K562 (cell line): Measurements from ENCODE around the gene KRTAP20-2. TPM values are rescaled to one million over a fixed set of nuclear protein-coding genes. Genes with fewer than 3 reads are reported as not detected.

ENCODE experiments used
- ATAC-seq: fragments of 200-7000 bp; cut with Tn5 transposase; 3 replicates; pipeline ENCODE4 v1.9.1; 2020; ENCODE audit warnings: moderate library complexity
- BruUV-seq: library from RNA; stranded (reverse); fragments of 400-500 nt; replicated peaks from 2 replicates; lab custom pipeline; 2021; lab: Mats Ljungman, UMichigan
- CTCF ChIA-PET: fragments of 300-600 bp; formaldehyde crosslinking; extraction: SDS; loops from one replicate; lab custom pipeline; 2021; ENCODE audit warnings: low intra/inter-chr PET ratio; lab: Yijun Ruan, JAX
- POLR2A ChIA-PET: fragments of 300-600, 350-650 bp; sonication (Branson Sonifier 250); formaldehyde crosslinking; extraction: SDS; loops from one replicate; lab custom pipeline; 2021; ENCODE audit warnings: antibody characterized with exemption, inconsistent platforms; lab: Yijun Ruan, JAX
- DNase-seq, 4 experiments: peaks; one replicate each; pipeline versions ENCODE4 v3.0.0 to v3.0.0-alpha.2; 2011 to 2018; ENCODE audit warnings: low spot score in 3 of 4, mixed read lengths in 3 of 4; ENCODE audit errors: extremely low read depth in 1 of 4
- FAIRE-seq: peaks from 2 replicates; lab custom pipeline; 2011; peaks lifted over from hg19 to GRCh38; lab: Jason Lieb, UNC
- H2AFZ ChIP-seq: 2 replicates; pipeline ENCODE4 v1.6.0; 2011; ENCODE audit warnings: low read depth, low read length, control low read depth, inconsistent platforms
- H3K27ac ChIP-seq: fragments of 200-600 bp; 3 replicates; pipeline ENCODE4 v1.8.0; 2011; ENCODE audit warnings: low read depth, mild to moderate bottlenecking, control low read depth, inconsistent platforms, low read length, moderate library complexity, mixed read lengths; ENCODE audit errors: extremely low read depth
- H3K27me3 ChIP-seq, 2 experiments: fragments of 300-600 bp in 1 of 2; 2 replicates in 1 of 2; 3 replicates in 1 of 2; pipeline versions ENCODE4 v1.6.0 to v1.8.0; 2011; ENCODE audit warnings: inconsistent platforms in 2 of 2, low read length in 2 of 2, mild to moderate bottlenecking in 1 of 2, mixed read lengths in 1 of 2, moderate library complexity in 1 of 2; ENCODE audit not compliant: control insufficient read depth in 2 of 2, insufficient read depth in 2 of 2
- H3K36me3 ChIP-seq: fragments of 300-600 bp; 3 replicates; pipeline ENCODE4 v1.8.0; 2011; ENCODE audit warnings: mild to moderate bottlenecking, low read length, inconsistent platforms; ENCODE audit not compliant: control insufficient read depth, insufficient read depth
- H3K4me1 ChIP-seq, 2 experiments: fragments of 200-600 bp in 1 of 2; replicated peaks in 1 of 2; 2 replicates in 1 of 2; 3 replicates in 1 of 2; pipeline versions ENCODE4 v1.5.1 to v1.8.0; 2011; ENCODE audit warnings: inconsistent platforms in 2 of 2, low read length in 2 of 2, mild to moderate bottlenecking in 1 of 2, mixed read lengths in 1 of 2, moderate library complexity in 1 of 2; ENCODE audit not compliant: control insufficient read depth in 2 of 2, insufficient read depth in 2 of 2
- H3K4me2 ChIP-seq: 2 replicates; pipeline ENCODE4 v1.6.1; 2011; ENCODE audit warnings: low read length, control low read depth, inconsistent platforms, mixed read lengths; ENCODE audit not compliant: insufficient read depth
- H3K4me3 ChIP-seq: fragments of 200-600 bp; sonication (generic), shearing (Covaris generic); 2 replicates; pipeline ENCODE4 v1.5.1; 2016; ENCODE audit warnings: control low read depth, inconsistent platforms
- H3K79me2 ChIP-seq: fragments of 200-600 bp; 3 replicates; pipeline ENCODE4 v1.8.0; 2011; ENCODE audit warnings: low read length, inconsistent platforms; ENCODE audit not compliant: control insufficient read depth, insufficient read depth
- H3K9ac ChIP-seq, 2 experiments: 2 replicates each; pipeline versions ENCODE4 v1.6.0 to v1.6.1; 2011; ENCODE audit warnings: low read depth in 2 of 2, low read length in 2 of 2, control low read depth in 1 of 2, inconsistent platforms in 1 of 2, mild to moderate bottlenecking in 1 of 2, mixed read lengths in 1 of 2; ENCODE audit not compliant: insufficient read depth in 1 of 2
- H3K9me1 ChIP-seq: one replicate; pipeline ENCODE4 v1.6.0; 2011; ENCODE audit warnings: inconsistent platforms, mild to moderate bottlenecking, low read length, moderate library complexity; ENCODE audit not compliant: control insufficient read depth, insufficient read depth
- H3K9me3 ChIP-seq: replicated peaks from 2 replicates; pipeline ENCODE4 v1.5.1; 2011; ENCODE audit warnings: low read depth, low read length, inconsistent platforms; ENCODE audit not compliant: control insufficient read depth, insufficient read depth
- H4K20me1 ChIP-seq: replicated peaks from 2 replicates; pipeline ENCODE4 v1.6.1; 2011; ENCODE audit warnings: low read length, inconsistent platforms, mixed read lengths; ENCODE audit not compliant: control insufficient read depth, insufficient read depth
- EGR1 ChIP-seq: fragments of 450-650 bp; conservative IDR thresholded peaks from 2 replicates; pipeline ENCODE4 v1.6.1; 2017; ENCODE audit warnings: mild to moderate bottlenecking
- LEF1 ChIP-seq: fragments of 450-650 bp; IDR thresholded peaks from 2 replicates; pipeline ENCODE4 v1.6.1; 2016; ENCODE audit warnings: mild to moderate bottlenecking
- MBD2 ChIP-seq: sonication (generic); IDR thresholded peaks from 2 replicates; pipeline ENCODE4 v1.6.1; 2016; ENCODE audit warnings: low read depth, borderline replicate concordance
- NFATC3 ChIP-seq: fragments of 450-650 bp; IDR thresholded peaks from 2 replicates; pipeline ENCODE4 v1.6.1; 2017; ENCODE audit warnings: mild to moderate bottlenecking
- SIX5 ChIP-seq, 2 experiments: IDR thresholded peaks; 2 replicates each; pipeline ENCODE4 v1.6.1; 2011; ENCODE audit warnings: low read length in 2 of 2, borderline replicate concordance in 1 of 2, low read depth in 1 of 2, mild to moderate bottlenecking in 1 of 2, moderate library complexity in 1 of 2; ENCODE audit not compliant: insufficient read depth in 1 of 2
- SNIP1 ChIP-seq: fragments of 450-650 bp; IDR thresholded peaks from 2 replicates; pipeline ENCODE4 v1.7.1; 2017; ENCODE audit warnings: low read depth, mild to moderate bottlenecking
- SRSF9 ChIP-seq: fragments of 200-400 bp; formaldehyde crosslinking; IDR thresholded peaks from 2 replicates; pipeline ENCODE4 v1.6.1; 2017; ENCODE audit warnings: low read depth, low read length, borderline replicate concordance
- ZBTB2 ChIP-seq: fragments of 450-650 bp; IDR thresholded peaks from 2 replicates; pipeline ENCODE4 v1.6.1; 2016; ENCODE audit warnings: antibody characterized with exemption
- ZNF134 ChIP-seq: fragments of 250-450 bp; sonication (Bioruptor Pico); conservative IDR thresholded peaks from 2 replicates; pipeline ENCODE4 v1.4.0; 2020
- ZNF316 ChIP-seq: fragments of 450-650 bp; IDR thresholded peaks from 2 replicates; pipeline ENCODE4 v1.6.1; 2016
- ZNF318 ChIP-seq, 2 experiments: fragments of 450-650 bp; IDR thresholded peaks; 2 replicates each; pipeline ENCODE4 v1.6.1; 2016; ENCODE audit warnings: mild to moderate bottlenecking in 2 of 2, borderline replicate concordance in 1 of 2, low read depth in 1 of 2, moderate library complexity in 1 of 2
- ZNF76 ChIP-seq: fragments of 250-450 bp; sonication (Bioruptor Pico); IDR thresholded peaks from 2 replicates; pipeline ENCODE4 v1.4.0; 2020; ENCODE audit warnings: mild to moderate bottlenecking, moderate library complexity, borderline replicate concordance
- ZSCAN29 ChIP-seq: fragments of 450-650 bp; IDR thresholded peaks from 2 replicates; pipeline ENCODE4 v1.6.1; 2017
- WGBS: fragments of 100-300 bp; shearing (Covaris generic); methylation state at CpG from one replicate; pipeline ENCODE4 v1.1.6; 2016; ENCODE audit warnings: low coverage, mixed read lengths; ENCODE audit not compliant: insufficient coverage; ENCODE audit errors: missing lambda C conversion rate; 5-methylcytosine and 5-hydroxymethylcytosine counted together
- in situ Hi-C: fragments of 300-500 bp; cut with MboI; formaldehyde crosslinking; loops from 4 replicates; pipeline ENCODE4 v1.15.0; 2018; ENCODE audit warnings: inconsistent platforms, mixed read lengths
- intact Hi-C: fragments of 100-400 bp; cut with micrococcal nuclease; formaldehyde crosslinking; loops from 2 replicates; pipeline ENCODE4 v1.14.2; 2022
- polyA plus RNA-seq, 8 experiments: library from polyadenylated mRNA; depleted of rRNA in 4 of 8; stranded (reverse) in 5 of 8; unstranded in 3 of 8; fragments of >200 nt; fragmentation: Nextera tagmentation in 2 of 8; fragmentation: Illumina TruSeq in 1 of 8; extraction: Ambion mirVana in 2 of 8; extraction: Trizol in 1 of 8; gene quantifications; 2 replicates each; pipeline versions ENCODE4 v1.2.1 to v1.2.3, GENCODE V29; 2011 to 2014; ENCODE audit warnings: inconsistent platforms in 1 of 8, missing spikeins in 1 of 8
- total RNA-seq, 7 experiments: library from RNA; depleted of rRNA in 6 of 7; stranded (reverse); fragments of >200 nt in 6 of 7; fragmentation: Illumina TruSeq in 2 of 7; extraction: Trizol in 2 of 7; gene quantifications; 2 replicates each; pipeline versions ENCODE4 v1.2.1 to v1.2.3, GENCODE V29; 2011 to 2021; ENCODE audit warnings: low replicate concordance in 1 of 7

Gene KRTAP20-2
- total and polyA plus RNA-seq, 9 of the 15 experiments (the other 6 are each of a cell fraction or from before 2014, with no cell fraction given): not detected

GRCh38 chr21:30612132-30612531 is 22.9 kb upstream of the KRTAP20-2 start:
- ATAC-seq: no peak
- BruUV-seq: no TSS peak
- Histone ChIP-seq H3K27me3 (no peaks in the 10 kb centered on the region), H3K27ac (no peak overlapping the region), H3K9ac (no peak overlapping the region), H3K79me2 (no peaks in the 10 kb centered on the region), H3K36me3 (no peaks in the 10 kb centered on the region), H3K4me2 (no peak overlapping the region), H4K20me1 (no peaks in the 10 kb centered on the region), H3K9me1 (no peaks in the 10 kb centered on the region), H3K4me1 (no peaks in the 10 kb centered on the region), H3K9me3 (peaks cover 5% of the 10 kb centered on the region; the same call in 1 of the 2 replicates), H3K4me3 (no peak overlapping the region), H2AFZ (no peak overlapping the region)
- ChIA-PET CTCF (no interaction called here), POLR2A (no interaction called here)
- in situ Hi-C loops (no loop called here), intact Hi-C loops (no loop called here)
- 6% methylated on average over 2 of the region's 2 CpGs for WGBS
- no peak for FAIRE-seq
- TF ChIP-seq ZNF134 (CRISPR knock-in tag) (no peak), ZNF316 (no peak), ZSCAN29 (no peak), NFATC3 (no peak), SIX5 (IDR thresholded peaks at IDR 0.05; ENCODE audit: borderline replicate concordance in 1 of 2, insufficient read depth in 1 of 2, low read depth in 1 of 2, low read length in 2 of 2) (no peak), EGR1 (no peak), SNIP1 (no peak), LEF1 (no peak), MBD2 (no peak), ZNF76 (CRISPR knock-in tag) (no peak), ZNF318 (IDR thresholded peaks at IDR 0.05; ENCODE audit: borderline replicate concordance in 1 of 2, low read depth in 1 of 2) (no peak), ZBTB2 (no peak), SRSF9 (no peak)
- DNase-seq: no peak
